Muscle layer of colon (tissue), 2 donors: ENCODE data around the gene C2orf81.
A peak's percentile ranks its signal among the peaks of the same experiment; 100 is the strongest.

ENCODE experiments used
- H3K27ac ChIP-seq: one replicate; pipeline ENCODE4 v1.7.0; 2013; ENCODE audit warnings: low read depth, mild to moderate bottlenecking, low read length, moderate library complexity
- H3K27me3 ChIP-seq, 2 donors: one replicate each; pipeline ENCODE4 v1.7.0; 2013; ENCODE audit warnings: low read length in 2 of 2, mild to moderate bottlenecking in 2 of 2; ENCODE audit not compliant: insufficient read depth in 2 of 2, control insufficient read depth in 1 of 2
- H3K36me3 ChIP-seq: one replicate; pipeline ENCODE4 v1.7.0; 2013; ENCODE audit warnings: mild to moderate bottlenecking, low read length; ENCODE audit not compliant: insufficient read depth
- H3K4me1 ChIP-seq: one replicate; pipeline ENCODE4 v1.7.0; 2013; ENCODE audit warnings: mild to moderate bottlenecking, low read length; ENCODE audit not compliant: insufficient read depth
- H3K4me3 ChIP-seq, 2 donors: one replicate each; pipeline ENCODE4 v1.7.0; 2013; ENCODE audit warnings: low read length in 2 of 2, low read depth in 1 of 2, mild to moderate bottlenecking in 1 of 2, moderate library complexity in 1 of 2
- H3K9ac ChIP-seq: one replicate; pipeline ENCODE4 v1.7.0; 2013; ENCODE audit warnings: low read length
- H3K9me3 ChIP-seq: one replicate; pipeline ENCODE4 v1.7.0; 2013; ENCODE audit warnings: mild to moderate bottlenecking, low read length
- donor health status: abdominal sarcoma.
- donor health status: Adenocarcinoma of cecum.

C2orf81 gene

DNA sequence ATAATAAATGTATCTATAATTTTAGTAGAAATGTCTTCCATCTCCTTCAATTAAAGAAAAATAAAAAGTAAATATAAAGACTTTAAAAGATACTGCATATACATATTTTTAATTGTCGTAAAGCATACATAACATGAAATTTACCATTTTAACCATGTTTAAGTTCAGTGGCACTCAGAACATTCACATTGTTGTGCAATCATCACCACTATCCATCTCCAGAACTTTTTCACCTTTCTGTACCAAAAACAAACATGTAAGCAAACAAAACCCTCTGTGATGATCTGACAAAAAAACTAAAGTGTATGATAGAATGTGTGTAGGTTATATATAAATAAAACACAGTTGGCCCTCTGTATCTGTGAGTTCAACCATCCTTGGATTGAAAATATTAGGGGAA is 27.9 kb downstream of the C2orf81 start:
- no peaks in the 10 kb centered on the region for H3K27me3 ChIP-seq
- H3K9ac ChIP-seq, result no peak overlapping the region
- H3K9me3 ChIP-seq, result no peaks in the 10 kb centered on the region
- peaks cover 31% of the 10 kb centered on the region for H3K4me1 ChIP-seq
- H3K27ac ChIP-seq, result no peak overlapping the region
- H3K4me3 ChIP-seq, result no peak overlapping the region
- no peaks in the 10 kb centered on the region for H3K36me3 ChIP-seq

- Histone ChIP-seq H3K27ac (peak overlapping the region; percentile 79), H3K4me3 (peak overlapping the region; percentile 72 to 80), H3K9ac (no peak overlapping the region)
Measured at GRCh38 chr2:74392449-74392743, 29.0 kb downstream of the C2orf81 start.

GRCh38 chr2:74391580-74392448 is 29.6 kb downstream of the C2orf81 start:
- Histone ChIP-seq H3K4me3 (peak overlapping the region; percentile 72 to 80), H3K27me3 (no peaks in the 10 kb centered on the region), H3K36me3 (no peaks in the 10 kb centered on the region), H3K9me3 (no peaks in the 10 kb centered on the region), H3K27ac (peak overlapping the region; percentile 79), H3K9ac (peak overlapping the region; percentile 66), H3K4me1 (peaks cover 36% of the 10 kb centered on the region)

More at GRCh38 chr2:74392449-74392743, 29.0 kb downstream of the C2orf81 start:
- H3K36me3 ChIP-seq, result no peaks in the 10 kb centered on the region
- H3K4me1 ChIP-seq, result peaks cover 36% of the 10 kb centered on the region
- H3K9me3 ChIP-seq, result no peaks in the 10 kb centered on the region
- H3K27me3 ChIP-seq, result no peaks in the 10 kb centered on the region

DNA sequence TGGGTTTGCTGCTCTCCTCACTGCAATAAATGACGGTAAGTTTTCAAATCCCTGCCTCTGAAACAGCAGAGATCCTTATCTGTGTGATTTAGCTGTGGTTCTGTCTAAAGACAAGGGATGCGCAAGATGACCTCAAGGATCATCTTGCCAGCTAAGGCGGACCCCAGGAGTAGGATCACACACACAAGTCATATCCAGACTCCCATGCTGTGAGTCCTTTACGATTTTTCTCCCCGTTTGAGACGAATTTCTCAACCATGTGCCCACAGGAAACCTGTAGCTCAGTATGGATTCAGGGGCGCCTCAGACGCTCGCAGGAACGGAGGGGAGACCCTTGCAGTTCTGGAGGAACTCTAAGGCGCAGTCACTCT is 30.2 kb downstream of the C2orf81 start:
- peaks cover 36% of the 10 kb centered on the region for H3K4me1 ChIP-seq
- peak overlapping the region; percentile 72 to 80 for H3K4me3 ChIP-seq
- H3K36me3 ChIP-seq, result no peaks in the 10 kb centered on the region
- H3K27ac ChIP-seq, result peak overlapping the region; percentile 79
- no peaks in the 10 kb centered on the region for H3K9me3 ChIP-seq
- no peaks in the 10 kb centered on the region for H3K27me3 ChIP-seq
- peak overlapping the region; percentile 66 for H3K9ac ChIP-seq

DNA sequence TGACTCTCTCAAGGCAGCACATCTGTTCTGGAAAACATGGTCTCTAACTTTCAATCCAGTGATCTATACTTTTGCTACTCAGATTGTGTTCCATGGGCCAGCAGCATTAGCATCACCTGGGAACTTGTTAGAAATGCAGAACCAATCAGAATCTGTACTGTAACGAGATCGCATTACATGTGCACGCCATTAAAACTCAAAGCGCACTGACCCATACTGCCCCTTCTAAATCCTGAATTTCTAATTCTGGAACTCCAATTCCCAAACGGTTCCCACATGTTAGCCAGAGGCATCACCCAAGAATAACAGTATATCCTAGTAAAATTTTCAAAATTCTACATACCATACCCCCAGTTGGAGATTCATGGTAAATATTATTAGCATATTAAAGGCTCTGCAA is 30.8 kb downstream of the C2orf81 start:
- H3K9me3 ChIP-seq, result no peaks in the 10 kb centered on the region
- no peaks in the 10 kb centered on the region for H3K27me3 ChIP-seq
- H3K9ac ChIP-seq, result peak overlapping the region; percentile 66
- H3K4me3 ChIP-seq, result peak overlapping the region; percentile 72 to 80
- H3K27ac ChIP-seq, result no peak overlapping the region
- H3K4me1 ChIP-seq, result peaks cover 36% of the 10 kb centered on the region
- no peaks in the 10 kb centered on the region for H3K36me3 ChIP-seq

DNA sequence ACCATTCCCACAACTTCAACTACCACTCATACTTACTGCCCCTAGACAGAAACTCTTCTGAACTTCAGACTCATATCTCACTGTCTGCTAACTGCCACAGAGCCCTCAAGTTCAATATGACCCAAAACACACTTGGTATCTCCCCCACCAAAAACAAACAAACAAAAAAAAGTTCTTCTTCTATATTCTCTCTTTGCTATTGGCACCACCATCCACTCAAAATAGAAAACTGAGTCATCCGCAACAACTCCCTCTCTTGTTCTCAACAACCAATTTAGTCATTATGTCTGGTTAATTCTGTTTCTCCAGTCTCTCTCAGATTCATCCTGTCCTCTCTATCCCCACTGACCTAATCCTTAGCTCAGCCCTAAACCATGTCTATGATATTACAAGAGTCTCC is 34.1 kb downstream of the C2orf81 start:
- H3K27me3 ChIP-seq, result no peaks in the 10 kb centered on the region
- H3K27ac ChIP-seq, result no peak overlapping the region
- H3K4me1 ChIP-seq, result peaks cover 40% of the 10 kb centered on the region
- no peak overlapping the region for H3K4me3 ChIP-seq
- H3K36me3 ChIP-seq, result peaks cover 5% of the 10 kb centered on the region
- H3K9me3 ChIP-seq, result no peaks in the 10 kb centered on the region
- H3K9ac ChIP-seq, result no peak overlapping the region

DNA sequence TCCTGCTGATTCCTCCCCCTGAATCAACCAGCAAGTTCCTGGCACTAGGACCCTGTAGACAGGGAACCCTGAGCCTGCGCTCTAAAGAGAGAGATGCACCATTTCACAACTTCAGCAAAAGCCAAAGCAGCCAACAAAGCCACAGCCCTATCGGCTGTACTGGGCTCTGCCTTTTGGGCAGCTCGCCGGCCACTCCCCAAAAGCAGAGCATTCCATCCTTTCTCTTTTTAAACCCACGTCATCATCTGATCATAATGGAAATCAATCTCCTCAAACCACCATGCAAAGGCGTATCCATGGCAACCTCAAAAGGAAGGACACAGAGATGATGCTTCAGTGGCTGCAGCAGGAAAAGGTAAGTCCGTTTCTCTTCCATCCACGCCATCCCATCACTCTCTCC is 36.0 kb downstream of the C2orf81 start:
- H3K36me3 ChIP-seq, result peaks cover 5% of the 10 kb centered on the region
- no peak overlapping the region for H3K9ac ChIP-seq
- no peak overlapping the region for H3K4me3 ChIP-seq
- H3K9me3 ChIP-seq, result no peaks in the 10 kb centered on the region
- no peak overlapping the region for H3K27ac ChIP-seq
- no peaks in the 10 kb centered on the region for H3K27me3 ChIP-seq
- peaks cover 45% of the 10 kb centered on the region for H3K4me1 ChIP-seq

DNA sequence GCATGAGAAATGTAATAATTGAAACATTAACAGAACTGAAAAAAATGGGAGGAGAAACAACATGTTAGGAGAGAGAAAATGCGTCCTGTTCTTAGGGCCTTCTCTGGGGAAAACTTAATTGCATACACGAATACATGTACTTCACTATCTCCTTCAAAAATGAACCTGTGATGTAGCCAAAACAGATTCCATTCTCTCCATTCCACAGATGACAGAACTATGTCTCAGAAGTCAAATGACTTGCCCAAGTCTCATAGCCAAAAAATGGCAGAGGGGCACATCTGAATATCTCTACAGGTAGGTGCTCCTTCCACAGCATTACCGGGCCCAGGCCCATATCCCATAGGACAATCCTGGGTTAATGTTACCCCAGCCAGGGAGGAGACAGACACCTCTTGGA is 37.4 kb downstream of the C2orf81 start:
- Histone ChIP-seq H3K9ac (no peak overlapping the region), H3K36me3 (peaks cover 5% of the 10 kb centered on the region), H3K9me3 (no peaks in the 10 kb centered on the region), H3K4me1 (peaks cover 44% of the 10 kb centered on the region), H3K27me3 (no peaks in the 10 kb centered on the region), H3K27ac (no peak overlapping the region), H3K4me3 (no peak overlapping the region)

DNA sequence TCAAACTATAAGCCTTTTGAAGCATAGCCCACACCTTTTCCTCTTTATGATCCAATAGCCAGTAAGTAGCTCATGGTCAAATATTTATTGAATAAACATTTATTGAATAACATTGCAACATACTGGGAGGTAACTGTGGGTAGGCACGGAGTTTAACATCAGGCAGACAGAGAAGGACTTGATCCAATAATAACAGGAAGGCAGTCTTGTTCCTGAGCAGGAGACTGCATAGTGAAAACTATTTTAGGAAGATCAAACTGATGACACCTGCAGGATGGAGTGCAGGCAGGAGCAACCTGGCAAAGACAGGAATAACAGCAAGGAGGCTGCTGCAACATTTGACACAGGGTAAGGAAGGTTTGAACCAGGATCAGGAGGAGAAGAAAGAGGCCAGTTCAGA is 38.2 kb downstream of the C2orf81 start:
- Histone ChIP-seq H3K9ac (no peak overlapping the region), H3K4me3 (no peak overlapping the region), H3K27ac (no peak overlapping the region), H3K9me3 (no peaks in the 10 kb centered on the region), H3K4me1 (peaks cover 40% of the 10 kb centered on the region), H3K36me3 (peaks cover 5% of the 10 kb centered on the region), H3K27me3 (no peaks in the 10 kb centered on the region)

DNA sequence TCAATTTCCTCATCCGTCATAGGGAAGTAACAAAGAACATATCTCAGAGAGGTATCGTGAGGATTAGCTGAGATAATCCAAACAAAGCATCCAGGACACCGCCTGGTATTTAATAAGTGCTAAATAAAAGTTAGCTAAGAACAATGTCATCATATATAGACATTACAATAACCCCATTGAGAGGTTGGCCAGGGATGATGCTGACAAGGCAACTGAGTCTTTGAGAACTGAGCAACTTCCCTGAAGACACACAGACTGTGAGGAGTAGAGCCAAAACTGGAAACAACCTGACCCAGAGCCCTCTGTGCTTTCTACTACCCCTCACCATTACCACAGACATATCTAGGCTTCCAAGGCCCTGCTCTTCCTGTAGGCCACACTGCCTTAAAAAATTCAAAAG is 39.7 kb downstream of the C2orf81 start:
- H3K9ac ChIP-seq, result no peak overlapping the region
- no peaks in the 10 kb centered on the region for H3K27me3 ChIP-seq
- no peak overlapping the region for H3K27ac ChIP-seq
- peaks cover 37% of the 10 kb centered on the region for H3K4me1 ChIP-seq
- H3K4me3 ChIP-seq, result no peak overlapping the region
- H3K9me3 ChIP-seq, result no peaks in the 10 kb centered on the region
- peaks cover 18% of the 10 kb centered on the region for H3K36me3 ChIP-seq

GRCh38 chr2:74379851-74380789 is 41.3 kb downstream of the C2orf81 start, which contains the start of gene DCTN1:
TSS of gene DCTN1 (minus strand) at chr2:74380311. CDS start at chr2:74380037, 274 bp downstream.
- Histone ChIP-seq H3K36me3 (peaks cover 30% of the 10 kb centered on the region), H3K4me1 (peaks cover 37% of the 10 kb centered on the region), H3K9me3 (no peaks in the 10 kb centered on the region), H3K27ac (peak within 1 kb of the TSS; percentile 51), H3K27me3 (no peaks in the 10 kb centered on the region), H3K4me3 (peak within 1 kb of the TSS; percentile 30 to 65), H3K9ac (peak within 1 kb of the TSS; percentile 35)
